ENCODE measurements around the gene HIC1. TPM values are rescaled to one million over a fixed set of nuclear protein-coding genes. Genes with fewer than 3 reads are reported as not detected.

Gene HIC1
- total RNA-seq, 4 donors from 2014 or later: 9.1 to 32.5 (median 14.7) TPM

DNA sequence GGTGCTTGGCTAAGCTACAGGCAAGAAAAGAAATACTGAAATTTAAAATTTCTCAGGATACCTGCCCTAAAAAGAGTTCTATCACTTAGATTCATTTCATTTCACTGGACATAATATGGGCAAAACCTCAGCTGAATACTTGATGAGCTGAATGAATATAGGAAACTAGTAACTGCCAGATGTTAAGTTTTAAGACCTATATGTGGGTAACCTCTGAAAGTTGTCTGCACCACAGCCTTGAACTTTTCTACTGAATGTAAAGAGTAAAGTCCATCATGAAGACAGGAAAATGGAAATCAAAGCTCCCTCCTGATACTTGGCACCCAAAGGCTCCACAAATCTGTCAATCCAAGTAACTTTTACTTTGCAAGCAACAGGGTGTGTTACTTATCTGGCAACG is 50.8 kb downstream of the HIC1 start:
- TF ChIP-seq EP300 (IDR thresholded peaks at IDR 0.05; ENCODE audit: low read depth): no peak
- TF ChIP-seq CTCF (IDR thresholded peaks at IDR 0.05): no peak
- no peak for TF ChIP-seq POLR2A (IDR thresholded peaks at IDR 0.05)
- TF ChIP-seq POLR2AphosphoS5 (IDR thresholded peaks at IDR 0.05): no peak
- Histone ChIP-seq H3K4me1 (peaks cover 7 to 38% (median 23%) of the 10 kb centered on the region in 4 donors), H3K4me3 (no peak overlapping the region), H3K27ac (no peak overlapping the region), H3K27me3 (no peaks in the 10 kb centered on the region), H3K9me3 (no peaks in the 10 kb centered on the region), H3K36me3 (no peaks in the 10 kb centered on the region)
- WGBS, 2 donors (ENCODE audit: low coverage in 1 of 2): 51% methylated on average over 1 of the region's 1 CpG; no CpG with 5 or more reads in 1 of the 2 donors
- intact Hi-C loops (cut with DNase I; ENCODE audit: low total_unique reads) (no loop called here), in situ Hi-C loops (cut with MboI; ENCODE audit: low pct_ligation_motif_present in 1 of 4, low pct_unique_long_range_greater_than_20kb in 1 of 4, low sequenced_read_pairs in 3 of 4) (no loop called here)
- no peak for DNase-seq

GRCh38 chr17:2106308-2106955 is 51.5 kb downstream of the HIC1 start:
- no peak for DNase-seq
- TF ChIP-seq POLR2AphosphoS5 (IDR thresholded peaks at IDR 0.05) (no peak), EP300 (IDR thresholded peaks at IDR 0.05; ENCODE audit: low read depth) (no peak), CTCF (IDR thresholded peaks at IDR 0.05) (no peak), POLR2A (IDR thresholded peaks at IDR 0.05) (no peak)
- intact Hi-C loops (cut with DNase I; ENCODE audit: low total_unique reads) (no loop called here), in situ Hi-C loops (cut with MboI; ENCODE audit: low pct_ligation_motif_present in 1 of 4, low pct_unique_long_range_greater_than_20kb in 1 of 4, low sequenced_read_pairs in 3 of 4) (no loop called here)
- Histone ChIP-seq H3K4me1 (peaks cover 7 to 30% (median 17%) of the 10 kb centered on the region in 4 donors), H3K4me3 (no peak overlapping the region), H3K27me3 (no peaks in the 10 kb centered on the region), H3K27ac (peak overlapping the region in 3 of 4 donors; percentile 21 to 36 (median 29)), H3K36me3 (no peaks in the 10 kb centered on the region), H3K9me3 (no peaks in the 10 kb centered on the region)
- 71 to 78% methylated on average over 8 to 11 of the region's 11 CpGs for WGBS, 2 donors (ENCODE audit: low coverage in 1 of 2)

GRCh38 chr17:2107050-2107449 is 52.1 kb downstream of the HIC1 start:
- Histone ChIP-seq H3K4me3 (no peak overlapping the region), H3K4me1 (peaks cover 7 to 24% (median 11%) of the 10 kb centered on the region in 4 donors), H3K27ac (peak overlapping the region in 3 of 4 donors; percentile 21 to 36 (median 29)), H3K27me3 (no peaks in the 10 kb centered on the region), H3K36me3 (no peaks in the 10 kb centered on the region), H3K9me3 (no peaks in the 10 kb centered on the region)
- TF ChIP-seq CTCF (IDR thresholded peaks at IDR 0.05) (no peak), POLR2AphosphoS5 (IDR thresholded peaks at IDR 0.05) (no peak), POLR2A (IDR thresholded peaks at IDR 0.05) (no peak), EP300 (IDR thresholded peaks at IDR 0.05; ENCODE audit: low read depth) (no peak)
- in situ Hi-C loops (cut with MboI; ENCODE audit: low pct_ligation_motif_present in 1 of 4, low pct_unique_long_range_greater_than_20kb in 1 of 4, low sequenced_read_pairs in 3 of 4) (no loop called here), intact Hi-C loops (cut with DNase I; ENCODE audit: low total_unique reads) (no loop called here)
- 80% methylated on average over 2 of the region's 2 CpGs; no CpG with 5 or more reads in 1 of the 2 donors for WGBS, 2 donors (ENCODE audit: low coverage in 1 of 2)
- no peak for DNase-seq

- in situ Hi-C loops (cut with MboI; ENCODE audit: low pct_ligation_motif_present in 1 of 4, low pct_unique_long_range_greater_than_20kb in 1 of 4, low sequenced_read_pairs in 3 of 4) (no loop called here), intact Hi-C loops (cut with DNase I; ENCODE audit: low total_unique reads) (no loop called here)
- DNase-seq: no peak
- Histone ChIP-seq H3K4me3 (no peak overlapping the region), H3K27ac (peak overlapping the region in 2 of 4 donors; percentile 21 to 33), H3K9me3 (no peaks in the 10 kb centered on the region), H3K36me3 (no peaks in the 10 kb centered on the region), H3K4me1 (peaks cover 7 to 24% (median 11%) of the 10 kb centered on the region in 4 donors), H3K27me3 (no peaks in the 10 kb centered on the region)
- WGBS, 2 donors (ENCODE audit: low coverage in 1 of 2): 67 to 70% methylated on average over 2 to 3 of the region's 3 CpGs
- no peak for TF ChIP-seq POLR2AphosphoS5 (IDR thresholded peaks at IDR 0.05)
- TF ChIP-seq CTCF (IDR thresholded peaks at IDR 0.05): no peak
- no peak for TF ChIP-seq EP300 (IDR thresholded peaks at IDR 0.05; ENCODE audit: low read depth)
- no peak for TF ChIP-seq POLR2A (IDR thresholded peaks at IDR 0.05)
These were observed 52.6 kb downstream of the HIC1 start for GRCh38 chr17:2107506-2107905.
